ENCODE measurements around the gene BOLA2B.
"Not testable (repeated sequence)": the region's sequence is repeated elsewhere in the genome, so short reads cannot be mapped to it uniquely, and the experiment has no call there.

BOLA2B gene

DNA sequence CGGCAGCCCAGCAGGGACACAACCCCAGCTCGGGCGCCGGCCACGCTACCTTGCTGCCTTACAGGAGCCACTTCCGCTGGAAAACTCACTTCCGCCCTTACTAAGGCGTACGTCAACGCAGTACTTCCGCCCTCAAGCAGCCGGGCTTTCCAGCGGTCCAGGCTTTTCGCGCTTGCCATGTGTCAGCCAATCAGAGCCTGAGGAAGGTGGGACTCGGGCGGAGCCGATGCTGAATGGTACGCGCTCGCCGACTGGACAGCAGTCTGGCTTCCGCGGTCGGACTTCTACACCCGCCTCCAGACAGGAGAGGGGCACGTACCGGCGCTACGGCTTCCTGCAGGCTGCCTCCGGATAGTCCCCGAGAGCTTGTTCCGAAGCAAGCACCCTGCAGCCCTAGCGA is at the start of gene BOLA2B, which contains the start of gene SLX1A:
Gene BOLA2B, minus strand, starts transcription at position 52 of the 400 bp plus-strand sequence. CDS start 71 bp downstream, outside the sequence.
Gene SLX1A, plus strand, starts transcription at position 261 of the 400 bp plus-strand sequence. CDS start 210 bp downstream, outside the sequence.
- DNase-seq (ENCODE audit: low read depth in 4 of 4, low spot score in 1 of 4) = not testable (repeated sequence)

DNA sequence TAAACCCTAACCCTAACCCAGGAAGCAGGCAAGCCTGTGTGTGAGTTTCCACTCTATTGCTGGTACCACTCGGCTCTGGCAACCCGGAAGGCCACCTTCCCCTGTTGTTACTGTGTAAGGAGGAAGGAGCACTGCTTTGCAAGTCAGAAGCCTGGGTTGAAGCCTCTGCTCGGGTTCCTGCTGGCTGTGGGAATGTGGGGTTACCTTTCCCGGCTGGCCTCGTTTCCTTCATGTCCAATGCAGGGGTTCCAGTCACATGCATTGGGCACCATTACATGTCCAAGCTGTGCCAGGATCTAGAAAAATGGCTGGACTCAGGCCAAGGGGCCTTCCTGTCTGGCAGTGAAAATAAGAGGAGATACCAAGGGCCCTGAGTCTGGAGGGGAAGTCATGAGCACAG is 23.6 kb upstream of the BOLA2B start:
- not testable (repeated sequence) for DNase-seq (ENCODE audit: low read depth in 4 of 4, low spot score in 1 of 4)

DNA sequence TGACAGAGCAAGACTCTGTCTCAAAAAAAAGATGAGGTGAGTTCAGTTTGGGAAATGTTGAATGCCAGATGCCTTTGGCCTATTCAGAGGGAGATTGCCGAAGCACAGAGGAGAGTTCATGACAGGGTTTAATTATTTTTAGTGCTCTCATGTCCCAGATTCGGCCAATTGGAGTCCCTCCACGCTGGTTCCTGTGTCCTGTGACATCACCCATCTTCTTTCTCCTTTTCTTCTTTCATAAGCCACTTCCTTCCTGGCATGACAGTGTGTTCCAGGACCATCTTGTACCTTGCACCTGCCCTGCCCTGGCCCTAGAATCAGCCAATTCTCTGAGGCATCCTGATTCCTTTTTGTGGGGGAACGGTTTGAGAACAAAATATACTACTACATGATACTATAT is 17.9 kb upstream of the BOLA2B start:
- DNase-seq (ENCODE audit: low read depth in 4 of 4, low spot score in 1 of 4) = not testable (repeated sequence)

DNA sequence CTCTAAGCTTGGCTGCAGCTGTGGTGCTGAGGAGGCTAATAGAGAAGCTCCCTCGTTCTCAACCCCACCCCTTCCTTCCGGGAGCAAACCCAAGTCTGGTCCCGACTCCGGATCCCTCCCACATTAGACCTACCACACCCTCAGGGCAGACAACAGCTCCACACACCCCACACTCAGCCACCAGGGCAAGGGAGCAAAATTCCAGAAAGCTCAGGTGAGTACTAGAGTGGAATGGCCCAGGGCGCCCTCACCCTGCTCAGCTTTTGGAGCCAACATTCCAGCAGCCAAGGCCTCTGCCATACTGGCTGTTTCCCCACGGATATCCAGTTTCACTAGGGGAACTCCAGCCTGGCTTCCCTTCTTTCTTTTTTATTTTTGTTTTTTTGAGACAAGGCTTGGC is 15.6 kb upstream of the BOLA2B start:
- DNase-seq (ENCODE audit: low read depth in 4 of 4, low spot score in 1 of 4) = not testable (repeated sequence)

DNA sequence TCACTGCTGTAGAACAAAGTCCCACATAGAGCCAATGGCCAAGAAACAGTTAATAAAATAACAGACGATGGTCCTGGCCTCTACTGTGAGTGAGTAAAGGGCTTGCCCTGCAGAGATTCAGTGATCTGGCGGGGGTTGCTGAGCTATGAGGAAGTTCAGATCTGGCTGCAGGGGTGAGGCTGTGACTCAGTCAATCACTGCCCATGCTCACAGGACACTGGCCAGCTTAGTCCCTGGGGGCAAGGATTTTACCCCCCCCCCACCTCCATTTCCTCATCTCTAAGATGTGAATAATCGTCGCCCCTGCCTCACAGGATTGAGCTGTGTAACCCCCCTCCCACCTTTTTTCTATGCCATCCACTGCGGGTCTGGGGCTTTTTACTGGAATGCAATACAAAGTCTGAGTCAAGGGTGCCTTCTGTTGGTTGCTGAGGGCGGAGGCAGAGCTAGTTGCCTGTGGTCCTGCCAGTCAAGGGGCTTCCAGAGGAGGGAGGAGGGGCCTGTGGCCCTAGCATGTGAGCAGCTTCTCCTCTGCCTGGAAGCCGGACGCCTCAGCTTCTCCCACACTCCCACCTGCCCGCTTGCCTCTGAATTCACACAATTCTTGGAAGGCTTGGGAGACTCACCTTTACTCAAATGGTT is 13.7 kb upstream of the BOLA2B start:
- DNase-seq (ENCODE audit: low read depth in 4 of 4, low spot score in 1 of 4) = not testable (repeated sequence)

DNA sequence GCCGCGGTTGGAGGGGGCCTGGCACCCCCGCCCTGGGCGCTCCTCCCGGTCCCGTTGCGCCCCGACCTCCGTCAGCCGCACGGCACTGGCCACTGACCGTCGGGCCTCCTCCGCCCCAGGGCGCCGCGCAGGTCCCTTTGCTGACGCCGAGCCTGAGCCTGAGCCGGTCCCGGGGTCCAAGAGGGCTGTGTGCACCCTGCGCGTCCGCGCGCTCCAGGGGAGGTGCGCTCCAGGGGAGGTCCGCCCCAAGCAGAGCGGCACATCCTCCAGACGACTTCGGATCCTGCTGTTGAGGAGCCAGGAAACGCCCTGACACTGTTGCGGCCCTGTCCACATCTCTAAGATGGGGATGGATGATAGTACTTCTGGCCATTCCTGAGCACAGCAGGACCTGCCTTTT is 12.8 kb upstream of the BOLA2B start:
- DNase-seq (ENCODE audit: low read depth in 4 of 4, low spot score in 1 of 4) = not testable (repeated sequence)

DNA sequence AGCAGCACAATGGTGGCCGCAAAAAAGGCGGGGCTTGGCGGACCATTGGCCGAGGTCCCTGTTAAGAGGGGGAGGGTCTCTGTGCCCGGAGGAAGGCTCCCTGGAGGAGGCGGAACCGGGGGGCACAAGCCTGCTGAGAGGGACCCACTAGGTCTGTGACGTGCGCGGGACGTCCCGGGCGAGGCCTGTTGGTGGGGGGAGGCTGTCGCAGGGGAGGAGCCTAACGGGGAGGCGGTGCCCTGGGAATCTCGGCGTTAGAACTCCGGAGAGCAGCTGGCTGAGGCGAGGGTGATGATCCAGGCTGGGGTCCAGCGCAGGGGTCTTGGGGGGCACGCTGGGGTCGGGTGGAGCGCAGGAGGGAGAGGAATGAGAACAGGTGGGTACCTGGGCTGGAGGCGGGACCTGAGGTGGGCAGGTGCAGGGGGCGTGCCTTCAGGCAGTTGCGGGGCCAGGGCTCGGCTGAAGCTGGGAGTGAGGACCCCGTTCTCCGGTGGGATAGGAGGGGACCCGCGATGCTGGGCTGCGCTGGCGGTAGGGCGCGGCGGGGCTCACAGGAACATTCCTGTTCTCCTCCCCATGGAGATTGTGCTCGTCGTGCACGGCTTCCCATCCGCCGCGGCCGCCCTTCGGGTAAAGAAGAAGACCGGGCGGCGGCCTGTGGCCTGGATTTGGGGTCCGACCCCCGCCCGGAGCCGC is 12.2 kb upstream of the BOLA2B start:
- DNase-seq (ENCODE audit: low read depth in 4 of 4, low spot score in 1 of 4) = not testable (repeated sequence)

DNA sequence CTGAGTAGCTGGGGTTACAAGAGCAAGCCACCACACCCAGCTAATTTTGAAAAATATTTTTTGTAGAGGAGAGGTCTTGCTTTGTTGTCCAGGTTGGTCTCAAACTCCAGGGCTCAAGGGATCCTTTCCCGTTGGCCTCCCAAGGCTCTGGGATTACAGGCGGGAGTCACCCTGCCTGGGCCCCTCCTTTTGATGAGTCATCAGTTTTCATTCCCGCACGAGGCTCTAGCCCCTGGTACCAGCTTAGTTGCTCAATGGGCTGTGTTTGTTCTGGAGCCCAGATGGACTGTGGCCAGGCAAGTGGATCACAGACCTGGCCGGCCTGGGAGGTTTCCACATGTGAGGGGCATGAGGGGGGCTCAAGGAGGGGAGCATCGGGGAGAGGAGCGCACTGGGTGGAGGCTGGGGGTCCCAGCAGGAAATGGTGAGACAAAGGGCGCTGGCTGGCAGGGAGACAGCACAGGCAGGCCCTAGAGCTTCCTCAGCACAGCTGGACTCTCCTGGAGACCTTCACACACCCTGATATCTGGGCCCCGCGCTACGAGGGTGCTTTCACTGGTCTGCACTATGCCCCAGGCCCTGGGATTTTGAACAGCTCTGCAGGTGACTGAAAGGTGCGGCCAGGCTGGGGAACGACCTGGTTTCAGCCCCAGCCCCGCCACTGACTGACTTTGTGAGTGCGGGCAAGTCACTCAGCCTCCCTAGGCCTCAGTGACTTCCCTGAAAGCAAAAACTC is 6.3 kb upstream of the BOLA2B start:
- DNase-seq (ENCODE audit: low read depth in 4 of 4, low spot score in 1 of 4) = not testable (repeated sequence)

DNA sequence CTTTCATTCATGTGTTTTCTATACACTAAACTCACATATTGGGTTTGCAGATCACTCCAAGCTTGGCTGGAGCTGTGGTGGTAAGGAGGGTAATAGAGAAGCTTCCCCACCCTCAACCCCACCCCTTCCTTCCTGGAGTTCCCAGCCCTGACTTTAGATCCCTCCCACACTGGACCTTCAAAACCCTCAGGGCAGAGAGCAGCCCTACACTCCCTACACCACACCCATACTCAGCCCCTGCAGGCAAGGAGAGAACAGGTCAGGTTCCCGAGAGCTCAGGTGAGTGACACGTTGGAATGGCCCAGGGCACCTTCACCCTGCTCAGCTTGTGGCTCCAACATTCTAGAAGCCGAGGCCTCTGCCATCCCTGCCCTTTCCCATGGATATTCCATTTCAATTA is 5.6 kb upstream of the BOLA2B start, which contains the start of gene SULT1A3:
Gene SULT1A3, plus strand, starts transcription at position 207 of the 400 bp plus-strand sequence. CDS start 1,474 bp downstream, outside the sequence.
- DNase-seq (ENCODE audit: low read depth in 4 of 4, low spot score in 1 of 4) = not testable (repeated sequence)

DNA sequence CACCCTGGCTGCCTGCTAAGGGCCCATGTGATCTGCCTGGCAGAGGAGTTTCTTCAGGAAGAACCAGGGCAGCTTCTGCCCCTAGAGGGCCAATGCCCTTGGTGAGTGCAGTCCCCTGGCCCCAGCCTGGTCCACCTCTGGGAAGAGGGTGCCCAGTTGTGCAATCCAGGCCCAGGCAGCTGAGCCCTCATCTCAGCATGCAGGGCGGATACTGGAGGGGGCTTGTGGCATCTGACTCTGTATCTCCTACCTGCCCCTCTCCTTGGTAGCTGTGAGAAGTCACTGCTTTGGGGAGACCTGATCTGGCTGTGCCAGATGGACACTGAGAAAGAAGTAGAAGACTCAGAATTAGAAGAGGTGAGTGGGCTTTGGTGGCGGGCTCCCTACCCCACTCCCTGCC is 3.5 kb upstream of the BOLA2B start:
- DNase-seq (ENCODE audit: low read depth in 4 of 4, low spot score in 1 of 4) = not testable (repeated sequence)

DNA sequence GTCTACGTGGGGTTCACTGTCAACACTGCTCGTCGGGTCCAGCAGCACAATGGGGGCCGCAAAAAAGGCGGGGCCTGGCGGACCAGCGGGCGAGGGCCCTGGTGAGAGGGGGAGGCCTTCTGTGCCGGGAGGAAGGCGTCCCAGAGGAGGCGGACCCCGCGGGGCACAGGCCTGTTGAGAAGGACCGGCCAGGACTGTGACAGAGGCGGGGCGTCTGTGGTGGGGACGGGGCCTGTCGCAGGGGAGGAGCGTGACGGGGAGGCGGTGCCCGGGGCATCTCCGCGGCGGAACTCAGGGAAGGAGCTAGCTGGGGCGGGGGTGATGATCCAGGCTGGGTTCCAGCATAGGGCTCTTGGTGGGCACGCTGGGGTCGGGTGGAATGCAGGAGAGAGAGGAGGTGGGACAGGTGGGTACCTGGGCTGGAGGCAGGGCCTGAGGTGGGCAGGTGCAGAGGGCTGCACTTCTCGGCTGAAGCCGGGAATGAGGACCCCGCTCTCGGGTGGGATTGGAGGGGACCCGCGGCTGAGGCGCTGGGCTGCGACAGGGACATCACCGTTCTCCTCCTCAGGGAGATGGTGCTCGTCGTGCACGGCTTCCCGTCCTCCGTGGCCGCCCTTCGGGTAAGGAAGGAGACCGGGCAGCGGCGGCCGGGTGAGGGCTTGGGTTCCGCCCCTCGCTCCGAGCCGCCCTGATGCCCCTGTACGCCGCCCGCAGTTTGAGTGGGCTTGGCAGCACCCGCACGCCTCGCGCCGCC is 883 bp upstream of the BOLA2B start:
- DNase-seq (ENCODE audit: low read depth in 4 of 4, low spot score in 1 of 4) = not testable (repeated sequence)

DNA sequence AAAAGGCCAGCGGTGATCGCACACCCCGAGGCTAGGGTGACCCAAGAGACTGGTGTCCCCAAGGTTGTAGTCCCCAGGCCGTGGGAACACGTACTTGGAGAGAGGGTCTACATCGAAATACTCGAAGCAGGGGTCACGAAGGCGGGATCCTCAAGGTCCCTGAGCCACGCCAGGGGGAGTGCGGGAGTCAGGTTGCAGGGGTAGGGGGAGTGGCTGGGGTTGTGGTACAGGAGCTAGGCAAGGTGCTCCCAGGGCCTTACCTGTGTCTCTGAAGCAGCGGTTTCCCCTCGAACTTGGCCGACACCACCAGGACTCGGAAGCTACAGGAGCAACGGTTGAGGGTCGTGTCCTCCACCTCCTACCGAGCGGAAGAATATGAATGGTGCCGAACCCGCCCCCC is 368 bp downstream of the BOLA2B start:
- DNase-seq (ENCODE audit: low read depth in 4 of 4, low spot score in 1 of 4) = not testable (repeated sequence)

DNA sequence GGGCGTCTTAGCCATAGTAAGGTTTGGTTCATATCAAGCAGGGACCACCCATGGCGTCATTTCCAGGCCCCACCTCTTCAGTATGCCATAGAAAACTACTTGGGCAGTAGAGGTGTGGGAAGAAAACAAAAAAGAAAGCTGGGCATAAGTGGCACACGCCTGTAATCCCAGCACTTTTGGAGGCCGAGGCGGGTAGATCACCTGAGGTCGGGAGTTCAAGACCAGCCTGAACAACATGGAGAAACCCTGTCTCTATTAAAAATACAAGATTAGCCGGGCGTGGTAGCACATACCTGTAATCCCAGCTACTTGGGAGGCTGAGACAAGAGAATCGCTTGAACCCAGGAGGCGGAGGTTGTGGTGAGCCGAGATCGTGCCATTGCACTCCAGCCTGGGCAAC is 2.3 kb downstream of the BOLA2B start:
- not testable (repeated sequence) for DNase-seq (ENCODE audit: low read depth in 4 of 4, low spot score in 1 of 4)

DNA sequence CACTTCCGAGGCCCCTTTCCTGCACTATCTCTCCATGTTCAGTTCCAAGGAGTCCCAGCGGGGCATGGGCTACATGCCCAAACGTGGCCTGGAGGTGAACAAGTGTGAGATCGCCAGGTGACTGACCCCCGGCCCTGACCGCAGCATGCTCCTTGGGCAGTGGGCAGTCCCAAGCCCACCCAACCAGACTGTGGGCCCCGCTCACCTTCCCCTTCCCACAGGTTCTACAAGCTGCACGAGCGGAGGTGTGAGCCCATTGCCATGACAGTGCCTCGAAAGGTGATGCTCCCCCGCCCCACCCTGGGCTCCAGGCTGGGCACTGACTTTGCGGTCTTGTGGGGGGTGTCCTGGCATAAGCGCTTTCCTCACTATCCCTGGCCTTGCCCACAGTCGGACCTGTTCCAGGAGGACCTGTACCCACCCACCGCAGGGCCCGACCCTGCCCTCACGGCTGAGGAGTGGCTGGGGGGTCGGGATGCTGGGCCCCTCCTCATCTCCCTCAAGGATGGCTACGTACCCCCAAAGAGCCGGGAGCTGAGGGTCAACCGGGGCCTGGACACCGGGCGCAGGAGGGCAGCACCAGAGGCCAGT is 5.4 kb downstream of the BOLA2B start:
- no peak for DNase-seq (ENCODE audit: low read depth in 4 of 4, low spot score in 1 of 4)

DNA sequence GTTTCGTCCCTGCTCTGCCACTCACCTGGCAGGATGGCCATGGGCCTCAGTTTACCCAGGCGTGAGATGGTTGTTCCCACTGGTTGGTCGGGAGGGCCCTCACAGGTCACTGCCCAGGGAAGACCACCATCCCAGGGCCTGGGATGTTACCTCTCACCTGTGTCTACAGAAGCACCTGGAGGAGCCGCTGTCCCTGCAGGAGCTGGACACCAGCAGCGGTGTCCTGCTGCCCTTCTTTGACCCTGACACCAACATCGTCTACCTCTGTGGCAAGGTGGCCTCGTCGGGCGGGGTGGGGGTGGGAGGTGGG is 6.0 kb downstream of the BOLA2B start:
- DNase-seq (ENCODE audit: low read depth in 4 of 4, low spot score in 1 of 4) = no peak

DNA sequence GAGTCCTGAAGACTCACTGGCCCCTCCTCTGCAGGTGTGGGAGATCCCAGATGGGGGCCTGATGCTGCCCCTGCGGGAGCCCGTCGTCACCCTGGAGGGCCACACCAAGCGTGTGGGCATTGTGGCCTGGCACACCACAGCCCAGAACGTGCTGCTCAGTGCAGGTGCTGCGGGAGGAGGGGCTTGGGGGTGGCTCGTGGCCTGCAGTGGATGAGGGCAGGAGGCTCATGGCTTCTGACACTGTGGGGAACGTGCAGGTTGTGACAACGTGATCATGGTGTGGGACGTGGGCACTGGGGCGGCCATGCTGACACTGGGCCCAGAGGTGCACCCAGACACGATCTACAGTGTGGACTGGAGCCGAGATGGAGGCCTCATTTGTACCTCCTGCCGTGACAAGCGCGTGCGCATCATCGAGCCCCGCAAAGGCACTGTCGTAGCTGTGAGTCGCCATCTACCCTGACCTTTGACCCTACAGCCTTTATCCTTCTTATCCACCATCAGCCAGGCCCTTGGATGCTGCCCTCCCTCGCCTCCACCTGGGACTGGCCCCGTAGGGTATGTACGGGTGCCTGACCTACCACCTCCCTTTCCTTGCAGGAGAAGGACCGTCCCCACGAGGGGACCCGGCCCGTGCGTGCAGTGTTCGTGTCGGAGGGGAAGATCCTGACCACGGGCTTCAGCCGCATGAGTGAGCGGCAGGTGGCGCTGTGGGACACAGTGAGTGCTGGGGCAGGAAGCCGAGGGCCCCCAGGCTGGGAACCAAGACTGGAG is 6.5 kb downstream of the BOLA2B start:
- DNase-seq (ENCODE audit: low read depth in 4 of 4, low spot score in 1 of 4) = peak; percentile 83 to 88 (median 85)

DNA sequence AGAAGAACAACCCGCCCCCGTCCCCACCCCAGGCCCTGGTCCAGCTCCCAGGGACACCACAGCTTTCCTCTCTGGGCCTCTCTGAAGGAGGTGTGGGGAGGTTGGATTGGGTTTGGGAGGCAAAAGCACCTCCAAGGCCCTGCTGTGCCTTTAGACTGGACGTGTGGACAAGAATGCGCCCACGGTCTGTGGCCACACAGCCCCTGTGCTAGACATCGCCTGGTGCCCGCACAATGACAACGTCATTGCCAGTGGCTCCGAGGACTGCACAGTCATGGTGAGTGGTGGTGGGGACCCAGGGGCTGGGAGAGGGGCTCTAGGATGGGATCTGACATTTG is 7.1 kb downstream of the BOLA2B start:
- peak in 1 of 4 experiments; percentile 13 for DNase-seq (ENCODE audit: low read depth in 4 of 4, low spot score in 1 of 4)

DNA sequence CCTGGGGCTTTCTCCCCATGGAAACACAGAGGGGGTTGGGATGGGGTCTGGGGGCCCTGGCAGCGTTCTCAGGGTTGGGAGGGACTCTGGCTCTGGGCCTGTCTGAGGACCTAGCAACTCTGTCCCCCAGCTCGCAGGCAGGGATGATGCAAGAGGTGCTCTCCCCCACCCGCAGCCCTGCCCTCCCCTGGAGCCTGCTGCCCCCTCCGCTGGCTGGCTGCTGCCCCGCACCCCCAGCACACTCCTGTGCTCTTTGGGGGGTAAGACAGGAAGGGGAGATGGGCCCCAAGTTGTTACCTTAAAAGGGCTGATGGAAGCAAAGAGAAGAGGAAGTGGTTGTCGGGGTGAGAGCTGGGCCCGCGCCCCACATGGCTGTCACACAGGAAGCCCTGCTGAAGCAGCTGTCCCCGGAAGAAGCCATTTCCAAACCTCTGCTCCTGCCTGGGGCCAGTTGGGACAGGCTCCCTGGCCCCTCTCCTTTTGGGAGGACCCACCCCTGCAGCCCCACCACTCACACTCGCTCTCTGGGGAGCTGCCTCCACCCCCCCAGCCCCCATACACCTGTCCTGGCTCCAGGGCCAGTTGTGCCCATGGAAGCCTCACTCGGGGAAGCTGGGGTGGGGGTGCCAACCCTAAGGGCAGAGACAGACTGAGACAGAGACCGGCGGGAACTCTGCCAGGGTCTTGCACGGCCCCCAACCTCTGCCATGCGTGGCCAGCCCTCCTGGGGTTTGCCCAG is 7.6 kb downstream of the BOLA2B start:
- peak; percentile 33 to 75 (median 52) for DNase-seq (ENCODE audit: low read depth in 4 of 4, low spot score in 1 of 4)
